ENCODE data around the gene GTPBP3. TPM values are rescaled to one million over a fixed set of nuclear protein-coding genes. Genes with fewer than 3 reads are reported as not detected.
"Not testable (repeated sequence)": the region's sequence is repeated elsewhere in the genome, so short reads cannot be mapped to it uniquely, and the experiment has no call there.

GTPBP3 gene, protein sequence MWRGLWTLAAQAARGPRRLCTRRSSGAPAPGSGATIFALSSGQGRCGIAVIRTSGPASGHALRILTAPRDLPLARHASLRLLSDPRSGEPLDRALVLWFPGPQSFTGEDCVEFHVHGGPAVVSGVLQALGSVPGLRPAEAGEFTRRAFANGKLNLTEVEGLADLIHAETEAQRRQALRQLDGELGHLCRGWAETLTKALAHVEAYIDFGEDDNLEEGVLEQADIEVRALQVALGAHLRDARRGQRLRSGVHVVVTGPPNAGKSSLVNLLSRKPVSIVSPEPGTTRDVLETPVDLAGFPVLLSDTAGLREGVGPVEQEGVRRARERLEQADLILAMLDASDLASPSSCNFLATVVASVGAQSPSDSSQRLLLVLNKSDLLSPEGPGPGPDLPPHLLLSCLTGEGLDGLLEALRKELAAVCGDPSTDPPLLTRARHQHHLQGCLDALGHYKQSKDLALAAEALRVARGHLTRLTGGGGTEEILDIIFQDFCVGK
- total RNA-seq (10 to 100 TPM; 47.3 to 55.7 TPM), polyA plus RNA-seq (13.3 TPM)

DNA sequence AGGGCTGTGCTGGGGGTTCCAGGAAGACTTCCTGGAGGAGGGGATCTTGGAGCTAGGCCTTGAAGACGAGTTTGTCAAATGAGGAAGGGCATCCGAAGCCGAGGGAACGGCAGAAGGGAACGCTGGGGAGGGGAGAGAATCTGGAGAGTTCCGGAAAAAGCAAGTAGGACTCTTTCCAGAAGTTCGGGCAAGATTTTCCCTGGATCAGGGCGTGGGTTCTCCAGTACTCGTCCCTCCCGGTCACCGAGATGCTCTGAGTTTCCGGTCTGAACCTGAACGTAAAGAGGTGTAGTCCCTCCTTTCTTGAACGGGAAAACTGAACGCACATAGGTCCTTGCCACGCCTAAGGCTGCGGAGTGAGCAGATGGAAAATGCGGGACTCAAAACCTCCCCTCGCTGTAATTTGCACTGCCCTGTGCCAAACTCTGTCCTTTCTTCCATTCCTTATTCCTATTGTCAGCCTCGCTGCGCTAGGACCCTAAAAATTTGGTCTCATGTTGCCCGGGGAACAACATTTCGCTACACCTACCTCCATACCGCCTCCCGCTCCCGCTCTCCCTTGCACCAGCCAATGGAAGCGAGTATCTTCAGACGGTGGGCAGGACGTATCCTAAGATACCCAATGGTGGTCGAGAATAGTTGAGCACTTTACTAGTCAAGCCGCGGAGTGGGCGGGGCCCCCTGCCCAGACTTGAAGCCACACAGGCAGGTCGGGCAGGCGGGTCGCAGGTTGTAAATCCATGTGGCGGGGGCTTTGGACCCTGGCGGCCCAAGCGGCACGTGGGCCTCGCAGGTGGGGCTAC lies at the start of gene GTPBP3:
GTPBP3 (plus strand) TSS at position 682 of the 803 bp plus-strand sequence; CDS start at position 741, 59 bp downstream.
- Histone ChIP-seq H3K4me3 (ENCODE audit: low read length) (peak within 1 kb of the TSS; percentile 94), H3K27ac (ENCODE audit: low read depth, low read length) (peak within 1 kb of the TSS; percentile 91), H3K27me3 (ENCODE audit: insufficient read depth, low read length, poor library complexity, severe bottlenecking) (no peaks in the 10 kb centered on the region), H3K36me3 (ENCODE audit: insufficient read depth, low read length) (no peaks in the 10 kb centered on the region), H3K4me1 (ENCODE audit: insufficient read depth, low read length) (peaks cover 24% of the 10 kb centered on the region), H3K9me3 (ENCODE audit: low read length) (no peaks in the 10 kb centered on the region)
- H3K36me3 Mint-ChIP-seq, result peaks cover 0 to 21% (median 3%) of the 10 kb centered on the region in 3 donors
- H3K9me3 Mint-ChIP-seq, result no peaks in the 10 kb centered on the region
- H3K27ac Mint-ChIP-seq, result peak within 1 kb of the TSS; percentile 84 to 99 (median 92)
- ChIA-PET CTCF (no interaction called here), POLR2A (interaction anchor here (0.9 kb wide), 1 partner anchor 83 kb away, joined by 4 read pairs; the partner anchor contains the start of gene MVB12A)
- H3K4me3 Mint-ChIP-seq, result peak within 1 kb of the TSS; percentile 83 to 94 (median 90)
- peaks cover 26 to 50% (median 33%) of the 10 kb centered on the region in 3 donors for H3K4me1 Mint-ChIP-seq
- H3K27me3 Mint-ChIP-seq, result no peaks in the 10 kb centered on the region
- DNase-seq, result peak; percentile 95 to 98 (median 95)

DNA sequence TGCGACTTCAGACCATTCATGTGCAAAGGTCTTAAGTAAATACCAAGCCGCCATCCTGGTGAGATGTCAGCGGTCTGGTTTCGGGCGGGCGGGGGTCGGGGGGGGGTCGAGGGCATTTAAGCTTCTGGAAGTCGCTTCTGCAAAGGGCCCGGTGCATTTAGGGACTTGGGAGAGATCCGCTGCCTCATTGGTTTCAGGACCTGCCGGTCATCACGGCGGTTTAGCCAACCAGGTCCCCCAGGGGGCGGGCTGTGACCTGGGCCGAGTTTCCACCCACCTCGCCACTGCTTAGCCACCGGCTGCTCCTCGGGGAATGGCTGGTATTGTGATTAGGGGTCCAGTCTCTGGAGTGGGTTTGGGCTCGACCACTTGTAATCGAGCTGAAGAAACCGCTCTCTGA lies 47.9 kb upstream of the GTPBP3 start:
- ChIA-PET POLR2A (no interaction called here), CTCF (interaction anchor here (0.6 to 3.9 kb wide), 2 partner anchors 8 to 29 kb away, joined by 3 to 23 read pairs; partner anchors contain the start of gene ANKLE1)
- H3K27me3 ChIP-seq (ENCODE audit: insufficient read depth, low read length, poor library complexity, severe bottlenecking), result no peaks in the 10 kb centered on the region
- Mint-ChIP-seq H3K4me1 (peaks cover 3 to 7% (median 5%) of the 10 kb centered on the region in 3 donors), H3K27me3 (peaks cover 1 to 8% of the 10 kb centered on the region in 2 donors), H3K27ac (no peak overlapping the region), H3K9me3 (no peaks in the 10 kb centered on the region), H3K36me3 (peaks cover 0 to 2% (median 0%) of the 10 kb centered on the region in 3 donors), H3K4me3 (no peak overlapping the region)
- H3K4me3 ChIP-seq (ENCODE audit: low read length), result no peak overlapping the region
- no peaks in the 10 kb centered on the region for H3K9me3 ChIP-seq (ENCODE audit: low read length)
- no peak overlapping the region for H3K27ac ChIP-seq (ENCODE audit: low read depth, low read length)
- H3K4me1 ChIP-seq (ENCODE audit: insufficient read depth, low read length), result no peaks in the 10 kb centered on the region
- DNase-seq, result no peak
- no peaks in the 10 kb centered on the region for H3K36me3 ChIP-seq (ENCODE audit: insufficient read depth, low read length)

DNA sequence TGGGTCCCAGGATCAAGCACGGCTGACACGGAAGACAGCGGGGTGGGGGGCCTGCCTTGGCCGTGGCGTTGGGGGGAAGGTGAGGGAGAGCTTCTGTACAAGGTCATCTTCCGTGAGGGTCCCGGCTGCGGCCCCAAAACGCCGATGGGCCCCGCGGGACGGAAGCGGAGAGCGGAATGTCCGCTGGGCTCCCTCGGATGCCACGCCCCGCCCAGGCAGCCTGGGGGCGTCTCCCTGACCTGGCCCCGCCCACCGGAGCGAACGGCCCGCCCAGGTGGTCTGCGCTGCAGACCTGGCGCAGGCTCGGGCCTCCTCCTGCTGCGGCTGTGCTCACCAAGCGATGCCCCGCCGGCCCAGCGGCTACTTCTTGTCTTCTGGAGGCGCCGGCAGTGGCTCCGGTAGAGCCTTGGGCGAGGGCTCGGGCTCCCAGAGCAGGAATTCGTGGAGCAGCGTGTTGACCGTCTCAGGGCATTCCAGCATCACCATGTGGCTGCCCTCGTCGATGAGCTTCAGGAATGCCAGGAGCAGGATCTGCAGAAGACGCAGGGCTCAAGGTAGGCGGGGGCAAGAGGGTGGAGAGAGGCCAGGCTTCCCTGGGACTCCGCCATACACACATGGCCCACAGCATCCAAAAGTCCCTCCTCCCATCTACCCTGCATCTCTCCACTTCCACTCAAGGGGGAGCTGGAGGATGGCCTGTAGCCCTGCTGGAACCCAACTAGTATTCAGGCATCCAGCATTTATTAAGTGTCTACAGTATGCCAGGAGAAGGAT lies 44.9 kb upstream of the GTPBP3 start:
- no peaks in the 10 kb centered on the region for H3K9me3 Mint-ChIP-seq
- ChIA-PET CTCF (interaction anchor here (0.6 to 3.9 kb wide), 17 partner anchors 10 to 172 kb away, joined by 3 to 23 read pairs (median 4); partner anchors contain the start of genes ABHD8, ANKLE1, BABAM1 and DDA1), POLR2A (interaction anchor here (1.0 kb wide), 3 partner anchors 11 to 25 kb away, joined by 3 to 8 read pairs (median 3); partner anchors contain the start of genes ABHD8, BABAM1 and MRPL34)
- H3K27ac ChIP-seq (ENCODE audit: low read depth, low read length), result peak overlapping the region; percentile 31
- H3K4me3 ChIP-seq (ENCODE audit: low read length), result peak overlapping the region; percentile 79
- H3K4me1 ChIP-seq (ENCODE audit: insufficient read depth, low read length), result no peaks in the 10 kb centered on the region
- peaks cover 3 to 7% (median 5%) of the 10 kb centered on the region in 3 donors for H3K4me1 Mint-ChIP-seq
- peaks cover 0 to 10% (median 0%) of the 10 kb centered on the region in 3 donors for H3K36me3 Mint-ChIP-seq
- no peaks in the 10 kb centered on the region for H3K36me3 ChIP-seq (ENCODE audit: insufficient read depth, low read length)
- H3K27me3 ChIP-seq (ENCODE audit: insufficient read depth, low read length, poor library complexity, severe bottlenecking), result no peaks in the 10 kb centered on the region
- H3K27ac Mint-ChIP-seq, result peak overlapping the region in 6 of 8 donors; percentile 22 to 88 (median 52)
- peaks cover 1 to 5% of the 10 kb centered on the region in 2 donors for H3K27me3 Mint-ChIP-seq
- H3K4me3 Mint-ChIP-seq, result peak overlapping the region; percentile 84 to 94 (median 88)
- DNase-seq, result peak; percentile 69 to 82 (median 76)
- no peaks in the 10 kb centered on the region for H3K9me3 ChIP-seq (ENCODE audit: low read length)

DNA sequence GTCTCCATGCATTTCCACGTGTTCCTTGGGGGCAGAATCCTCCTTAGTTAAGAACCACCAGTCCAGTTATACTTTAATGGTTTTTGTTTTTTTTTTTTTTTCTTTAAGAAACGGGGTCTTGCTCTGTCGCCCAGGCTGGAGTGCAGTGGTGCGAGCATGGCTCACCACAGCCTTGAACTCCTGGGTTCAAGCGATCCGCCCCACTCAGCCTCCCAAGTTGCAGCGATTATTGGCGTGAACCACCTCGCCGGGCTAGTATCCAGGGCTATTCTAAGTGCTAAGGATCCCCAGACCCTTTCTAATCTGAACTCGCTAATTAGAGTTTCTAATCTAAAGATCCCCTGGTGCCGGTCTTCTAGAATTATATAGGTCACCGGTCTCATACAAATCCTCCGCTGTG lies 43.7 kb upstream of the GTPBP3 start:
- Histone ChIP-seq H3K27ac (ENCODE audit: low read depth, low read length) (no peak overlapping the region), H3K4me1 (ENCODE audit: insufficient read depth, low read length) (no peaks in the 10 kb centered on the region), H3K36me3 (ENCODE audit: insufficient read depth, low read length) (no peaks in the 10 kb centered on the region), H3K27me3 (ENCODE audit: insufficient read depth, low read length, poor library complexity, severe bottlenecking) (no peaks in the 10 kb centered on the region), H3K4me3 (ENCODE audit: low read length) (no peak overlapping the region), H3K9me3 (ENCODE audit: low read length) (no peaks in the 10 kb centered on the region)
- Mint-ChIP-seq H3K9me3 (no peaks in the 10 kb centered on the region), H3K36me3 (peaks cover 0 to 14% (median 0%) of the 10 kb centered on the region in 3 donors), H3K4me3 (peak overlapping the region in 2 of 7 donors; percentile 27 to 54), H3K27ac (no peak overlapping the region), H3K4me1 (peaks cover 3 to 7% (median 5%) of the 10 kb centered on the region in 3 donors), H3K27me3 (peaks cover 0 to 1% of the 10 kb centered on the region in 2 donors)
- ChIA-PET CTCF (interaction anchor here (0.7 to 3.9 kb wide), 13 partner anchors 10 to 96 kb away, joined by 3 to 23 read pairs (median 5); partner anchors contain the start of genes ABHD8, ANKLE1, BABAM1 and DDA1), POLR2A (no interaction called here)
- DNase-seq, result no peak

DNA sequence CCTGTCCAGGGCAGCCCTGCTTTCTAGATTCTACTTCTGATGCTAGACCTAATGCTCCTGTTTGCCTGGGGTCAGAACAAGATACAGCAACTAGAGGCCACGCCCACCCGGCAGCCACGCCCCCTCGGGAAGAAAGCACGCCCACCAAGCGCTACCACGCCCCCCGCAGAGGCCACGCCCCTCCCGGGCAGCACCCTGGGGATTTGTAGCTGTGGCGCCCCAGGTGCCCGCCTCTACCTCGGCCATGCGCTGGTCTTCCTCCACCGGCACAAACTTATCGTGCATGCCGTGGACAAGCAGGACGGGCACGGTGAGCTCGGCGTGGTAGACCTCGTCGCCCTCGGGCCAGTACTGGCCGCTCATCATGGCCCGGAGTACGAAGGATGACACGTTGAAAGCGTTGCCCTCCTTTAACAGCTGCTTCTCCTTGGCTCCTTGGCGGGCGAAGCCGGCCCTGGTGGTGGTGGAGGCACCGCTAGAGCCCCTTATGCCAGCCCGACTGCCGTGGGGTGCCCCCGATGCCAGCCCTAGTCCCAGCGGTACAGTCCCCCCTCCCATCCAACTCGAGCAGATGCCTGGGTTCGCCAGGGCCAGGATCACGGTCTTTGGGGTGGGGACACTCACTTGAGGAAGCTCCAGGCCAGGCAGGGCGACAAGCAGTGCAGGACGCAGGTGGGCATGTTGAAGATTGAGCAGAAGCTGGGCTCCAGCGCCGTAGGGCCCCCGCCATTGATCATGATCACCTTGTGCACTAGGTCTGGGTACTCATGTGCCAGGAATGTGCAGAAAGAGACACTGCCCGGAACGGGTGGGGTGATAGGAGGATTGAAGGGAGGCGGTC lies 43.1 kb upstream of the GTPBP3 start:
- H3K4me3 Mint-ChIP-seq, result peak overlapping the region in 2 of 7 donors; percentile 27 to 54

DNA sequence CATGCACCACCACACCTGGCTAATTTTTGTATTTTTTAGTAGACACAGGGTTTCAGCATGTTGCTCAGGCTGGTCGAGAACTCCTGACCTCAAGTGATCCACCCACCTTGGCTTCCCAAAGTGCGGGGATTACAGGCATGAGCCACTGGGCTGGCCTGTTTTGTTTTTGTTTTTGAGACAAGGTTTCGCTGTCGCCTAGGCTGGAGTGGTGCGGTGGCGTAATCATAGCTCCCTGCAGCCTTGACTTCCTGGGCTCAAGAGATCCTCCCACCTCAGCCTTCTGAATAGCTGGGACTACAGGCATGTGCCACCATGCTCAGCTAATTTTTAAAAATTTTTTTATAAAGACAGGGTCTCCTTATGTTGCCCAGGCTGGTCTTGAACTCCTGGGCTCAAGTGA lies 41.8 kb upstream of the GTPBP3 start:
- CTCF ChIA-PET, result interaction anchor here (1.4 kb wide), 2 partner anchors 9 to 22 kb away, joined by 3 read pairs; no protein-coding TSS in a partner anchor
- H3K9me3 Mint-ChIP-seq, result not testable (repeated sequence)

More for the DNA sequence above, 43.1 kb upstream of the GTPBP3 start:
- H3K27me3 Mint-ChIP-seq, result peaks cover 0 to 1% of the 10 kb centered on the region in 2 donors
- Histone ChIP-seq H3K36me3 (ENCODE audit: insufficient read depth, low read length) (no peaks in the 10 kb centered on the region), H3K27ac (ENCODE audit: low read depth, low read length) (no peak overlapping the region), H3K27me3 (ENCODE audit: insufficient read depth, low read length, poor library complexity, severe bottlenecking) (no peaks in the 10 kb centered on the region), H3K9me3 (ENCODE audit: low read length) (no peaks in the 10 kb centered on the region), H3K4me3 (ENCODE audit: low read length) (no peak overlapping the region), H3K4me1 (ENCODE audit: insufficient read depth, low read length) (no peaks in the 10 kb centered on the region)
- H3K9me3 Mint-ChIP-seq, result no peaks in the 10 kb centered on the region
- H3K36me3 Mint-ChIP-seq, result peaks cover 0 to 14% (median 0%) of the 10 kb centered on the region in 3 donors
- DNase-seq, result peak; percentile 29 to 58 (median 38)
- peaks cover 3 to 7% (median 5%) of the 10 kb centered on the region in 3 donors for H3K4me1 Mint-ChIP-seq
- H3K27ac Mint-ChIP-seq, result no peak overlapping the region
- ChIA-PET POLR2A (no interaction called here), CTCF (interaction anchor here (0.9 to 1.5 kb wide), 4 partner anchors 10 to 95 kb away, joined by 3 to 4 read pairs (median 3); partner anchors contain the start of gene BABAM1)

More for the DNA sequence above, 41.8 kb upstream of the GTPBP3 start:
- POLR2A ChIA-PET; H3K4me1 Mint-ChIP-seq; H3K27me3 ChIP-seq (ENCODE audit: insufficient read depth, low read length, poor library complexity, severe bottlenecking); H3K27ac Mint-ChIP-seq; H3K4me3 Mint-ChIP-seq; H3K36me3 ChIP-seq (ENCODE audit: insufficient read depth, low read length); H3K27me3 Mint-ChIP-seq; H3K9me3 ChIP-seq (ENCODE audit: low read length); DNase-seq; H3K4me1 ChIP-seq (ENCODE audit: insufficient read depth, low read length); H3K27ac ChIP-seq (ENCODE audit: low read depth, low read length); H3K4me3 ChIP-seq (ENCODE audit: low read length): not testable (repeated sequence)
- H3K36me3 Mint-ChIP-seq, result peaks cover 0 to 14% (median 0%) of the 10 kb centered on the region in 3 donors

Data from CD8-positive, alpha-beta memory T cell (primary cell).